Measurements from ENCODE around the gene KLHDC8A.
"Not testable (repeated sequence)": the region's sequence is repeated elsewhere in the genome, so short reads cannot be mapped to it uniquely, and the experiment has no call there.

The KLHDC8A gene, protein sequence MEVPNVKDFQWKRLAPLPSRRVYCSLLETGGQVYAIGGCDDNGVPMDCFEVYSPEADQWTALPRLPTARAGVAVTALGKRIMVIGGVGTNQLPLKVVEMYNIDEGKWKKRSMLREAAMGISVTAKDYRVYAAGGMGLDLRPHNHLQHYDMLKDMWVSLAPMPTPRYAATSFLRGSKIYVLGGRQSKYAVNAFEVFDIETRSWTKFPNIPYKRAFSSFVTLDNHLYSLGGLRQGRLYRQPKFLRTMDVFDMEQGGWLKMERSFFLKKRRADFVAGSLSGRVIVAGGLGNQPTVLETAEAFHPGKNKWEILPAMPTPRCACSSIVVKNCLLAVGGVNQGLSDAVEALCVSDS

GRCh38 chr1:205356440-205357139 is at the start of gene KLHDC8A:
KLHDC8A (minus strand) TSS chr1:205356922; CDS start chr1:205343604, 13,318 bp downstream.
- DNase-seq (ENCODE audit: low read depth, low spot score), result no peak

- DNase-seq (ENCODE audit: low read depth, low spot score), result not testable (repeated sequence)
These were observed 49.5 kb upstream of the KLHDC8A start for GRCh38 chr1:205406252-205406651.

- DNase-seq (ENCODE audit: low read depth, low spot score), result not testable (repeated sequence)
These were observed 47.8 kb upstream of the KLHDC8A start for GRCh38 chr1:205404484-205404883.

DNA sequence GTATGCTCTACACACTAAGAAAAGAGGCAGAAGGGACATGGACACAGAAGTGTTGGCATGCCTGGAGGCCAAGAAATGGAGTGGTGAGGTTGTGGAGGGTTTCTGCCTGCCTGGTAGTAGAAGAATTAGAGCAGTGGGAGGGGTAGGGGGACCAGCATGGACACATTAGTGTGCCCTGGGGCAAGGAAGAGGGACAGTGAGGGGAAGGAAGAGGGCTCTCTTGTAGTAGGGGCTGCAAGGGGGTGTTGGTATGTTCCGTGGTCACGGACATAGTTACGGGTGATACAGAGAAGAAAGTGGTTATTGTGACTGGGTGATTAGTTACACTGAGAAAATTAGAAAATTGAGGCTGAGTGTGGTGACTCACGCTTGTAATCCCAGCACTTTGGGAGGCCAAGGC is 41.9 kb upstream of the KLHDC8A start:
- no peak for DNase-seq (ENCODE audit: low read depth, low spot score)

DNA sequence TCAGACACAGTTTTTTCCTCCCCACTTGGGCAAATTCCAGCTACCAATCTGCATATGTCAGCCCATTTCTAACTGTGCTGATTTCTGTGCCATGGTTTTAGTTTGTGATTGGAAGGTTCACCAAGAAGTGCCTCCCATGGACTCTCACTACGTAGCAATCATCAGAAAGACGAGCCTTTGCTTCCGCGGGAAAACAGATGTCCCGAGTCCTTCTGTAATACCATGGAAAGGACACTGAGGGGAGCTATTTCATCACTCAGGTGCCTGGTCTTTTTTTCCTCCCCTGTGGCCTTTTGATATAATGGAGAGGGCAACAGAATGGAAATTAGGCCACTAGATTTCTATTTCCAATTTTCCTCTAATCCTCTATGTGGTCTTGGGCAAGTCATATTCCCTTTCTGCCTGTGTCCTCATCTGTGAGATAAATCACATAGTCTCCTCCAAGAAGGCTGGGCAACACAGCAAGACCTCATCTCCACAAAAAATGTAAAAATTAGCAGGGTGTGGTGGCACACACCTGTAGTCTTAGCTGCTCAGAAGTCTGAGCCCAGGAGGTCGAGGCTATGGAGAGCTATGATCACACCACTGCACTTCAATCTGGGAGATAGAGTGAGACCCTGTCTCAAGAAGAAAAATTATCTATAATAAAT is 40.4 kb upstream of the KLHDC8A start:
- peak; percentile 60 for DNase-seq (ENCODE audit: low read depth, low spot score)

GRCh38 chr1:205395616-205396015 is 38.9 kb upstream of the KLHDC8A start:
- DNase-seq (ENCODE audit: low read depth, low spot score), result no peak

GRCh38 chr1:205392650-205393049 is 35.9 kb upstream of the KLHDC8A start:
- no peak for DNase-seq (ENCODE audit: low read depth, low spot score)

DNA sequence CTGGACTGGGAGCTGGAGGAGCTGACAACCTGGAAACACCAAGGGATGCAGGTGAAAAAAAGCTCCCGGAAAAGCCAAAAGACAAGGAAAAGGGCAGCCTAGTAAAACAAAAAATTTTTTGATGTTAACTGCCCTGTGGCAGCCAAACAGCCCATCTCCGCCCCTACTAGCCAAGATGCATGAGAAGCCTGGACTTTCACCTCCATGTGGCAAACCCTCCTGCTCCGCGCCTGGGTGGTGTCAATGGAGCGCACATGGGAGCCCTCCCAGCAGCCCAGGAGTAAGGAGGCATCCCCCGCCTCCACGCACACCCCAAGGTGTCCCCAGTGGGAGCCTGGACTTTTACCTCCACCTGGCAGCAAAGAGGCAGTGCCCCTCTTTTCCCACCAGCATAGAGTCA is 34.7 kb upstream of the KLHDC8A start:
- DNase-seq (ENCODE audit: low read depth, low spot score), result no peak

DNA sequence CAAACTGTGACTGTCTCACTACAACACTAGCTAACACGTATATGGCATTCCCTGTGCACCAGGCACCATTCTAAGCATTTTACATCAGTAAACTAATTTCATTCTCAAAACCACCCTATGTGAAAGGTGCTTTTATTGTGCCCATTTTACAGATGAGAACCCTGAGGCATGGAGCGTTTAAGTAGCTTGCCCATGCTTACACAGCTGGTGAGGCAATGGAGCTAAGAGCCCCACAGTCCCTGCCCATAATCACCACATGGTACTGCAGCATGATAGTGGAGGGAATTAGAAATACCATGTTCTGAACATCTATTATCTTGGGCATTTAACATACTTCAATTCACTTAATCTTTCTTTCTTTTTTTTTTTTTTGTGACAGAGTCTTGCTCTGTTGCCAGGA is 31.1 kb upstream of the KLHDC8A start:
- no peak for DNase-seq (ENCODE audit: low read depth, low spot score)

DNA sequence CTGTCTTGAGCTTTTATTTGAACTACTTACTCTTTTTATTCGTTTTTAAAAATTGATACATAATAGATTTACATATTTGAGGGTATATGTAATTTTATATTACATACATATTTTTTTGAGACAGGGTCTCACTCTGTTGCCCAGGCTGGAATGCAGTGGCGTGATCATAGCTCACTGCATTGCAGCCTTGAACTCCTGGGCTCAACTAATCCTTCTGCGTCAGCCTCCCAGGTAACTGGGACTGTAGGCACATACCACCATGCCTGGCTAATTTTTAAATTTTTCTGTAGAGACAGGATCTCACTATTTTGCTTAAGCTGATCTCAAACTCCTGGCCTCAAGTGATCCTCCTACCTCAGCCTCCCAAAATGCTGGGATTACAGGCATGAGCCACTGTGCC is 26.3 kb upstream of the KLHDC8A start:
- DNase-seq (ENCODE audit: low read depth, low spot score), result not testable (repeated sequence)

DNA sequence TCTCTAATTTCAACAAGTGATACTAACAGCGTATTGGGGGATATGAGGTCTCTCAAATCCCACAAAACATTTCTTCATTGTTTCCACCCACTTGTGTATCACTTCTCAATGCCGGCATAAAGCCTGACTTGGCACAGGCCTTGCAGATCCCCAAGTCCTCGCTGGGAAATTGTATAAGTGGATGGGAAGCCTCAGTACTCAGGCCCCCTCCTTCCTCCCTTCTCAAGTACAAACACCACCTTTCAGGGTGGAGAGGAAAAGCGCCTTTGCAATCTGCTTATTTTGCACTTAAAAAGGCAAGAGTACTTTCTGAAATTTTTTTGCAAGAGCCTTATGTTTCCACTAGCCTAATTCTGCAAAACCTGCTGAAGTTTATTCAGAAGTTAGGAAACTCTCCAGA is 25.8 kb upstream of the KLHDC8A start:
- DNase-seq (ENCODE audit: low read depth, low spot score), result no peak

- no peak for DNase-seq (ENCODE audit: low read depth, low spot score)
These were observed 24.6 kb upstream of the KLHDC8A start for GRCh38 chr1:205381305-205381704.

- no peak for DNase-seq (ENCODE audit: low read depth, low spot score)
These were observed 24.2 kb upstream of the KLHDC8A start for GRCh38 chr1:205380882-205381281.

DNA sequence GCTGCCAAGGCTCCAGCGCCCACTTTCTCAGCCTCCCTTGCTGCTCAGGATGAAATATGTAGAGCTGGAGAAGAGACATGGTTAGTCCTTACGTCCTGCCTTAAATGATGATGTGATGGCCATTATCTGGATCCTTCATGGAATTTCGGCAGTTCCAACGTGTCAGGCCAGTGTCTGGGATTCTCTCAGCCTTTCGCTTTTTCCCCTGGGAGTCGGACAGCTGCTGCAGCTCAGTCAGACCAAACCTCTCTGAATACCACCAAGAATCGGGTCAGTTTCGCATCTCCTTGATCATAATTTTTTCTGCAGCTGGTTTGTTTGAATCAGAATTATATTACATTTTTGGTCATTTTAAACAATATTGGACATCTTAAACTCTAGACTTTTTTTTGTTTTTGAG is 22.3 kb upstream of the KLHDC8A start:
- no peak for DNase-seq (ENCODE audit: low read depth, low spot score)

DNA sequence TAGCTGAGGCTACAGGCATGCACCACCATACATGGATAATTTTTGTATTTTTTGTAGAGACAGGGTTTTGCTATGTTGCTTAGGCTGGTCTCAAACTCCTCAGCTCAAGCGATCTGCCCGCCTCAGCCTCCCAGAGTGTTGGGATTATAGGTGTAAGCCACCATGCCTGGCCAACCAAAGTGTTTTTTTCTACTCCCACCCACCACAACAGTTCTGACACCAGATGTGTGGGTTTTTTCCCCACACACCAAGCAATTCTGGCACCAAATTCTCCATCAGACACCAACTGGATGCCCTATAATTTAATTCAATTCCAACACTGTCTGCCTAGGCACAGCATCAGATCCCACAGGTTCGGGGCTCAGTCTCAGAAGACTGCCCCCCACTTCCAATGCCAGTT is 20.6 kb upstream of the KLHDC8A start:
- no peak for DNase-seq (ENCODE audit: low read depth, low spot score)

- DNase-seq (ENCODE audit: low read depth, low spot score), result no peak
These were observed 20.0 kb upstream of the KLHDC8A start for GRCh38 chr1:205376739-205377138.

GRCh38 chr1:205375835-205376545 is 19.3 kb upstream of the KLHDC8A start:
- peak; percentile 56 for DNase-seq (ENCODE audit: low read depth, low spot score)

- peak; percentile 80 for DNase-seq (ENCODE audit: low read depth, low spot score)
These were observed 17.7 kb upstream of the KLHDC8A start for GRCh38 chr1:205374210-205375078.

GRCh38 chr1:205373798-205374175 is 17.1 kb upstream of the KLHDC8A start:
- DNase-seq (ENCODE audit: low read depth, low spot score), result no peak

DNA sequence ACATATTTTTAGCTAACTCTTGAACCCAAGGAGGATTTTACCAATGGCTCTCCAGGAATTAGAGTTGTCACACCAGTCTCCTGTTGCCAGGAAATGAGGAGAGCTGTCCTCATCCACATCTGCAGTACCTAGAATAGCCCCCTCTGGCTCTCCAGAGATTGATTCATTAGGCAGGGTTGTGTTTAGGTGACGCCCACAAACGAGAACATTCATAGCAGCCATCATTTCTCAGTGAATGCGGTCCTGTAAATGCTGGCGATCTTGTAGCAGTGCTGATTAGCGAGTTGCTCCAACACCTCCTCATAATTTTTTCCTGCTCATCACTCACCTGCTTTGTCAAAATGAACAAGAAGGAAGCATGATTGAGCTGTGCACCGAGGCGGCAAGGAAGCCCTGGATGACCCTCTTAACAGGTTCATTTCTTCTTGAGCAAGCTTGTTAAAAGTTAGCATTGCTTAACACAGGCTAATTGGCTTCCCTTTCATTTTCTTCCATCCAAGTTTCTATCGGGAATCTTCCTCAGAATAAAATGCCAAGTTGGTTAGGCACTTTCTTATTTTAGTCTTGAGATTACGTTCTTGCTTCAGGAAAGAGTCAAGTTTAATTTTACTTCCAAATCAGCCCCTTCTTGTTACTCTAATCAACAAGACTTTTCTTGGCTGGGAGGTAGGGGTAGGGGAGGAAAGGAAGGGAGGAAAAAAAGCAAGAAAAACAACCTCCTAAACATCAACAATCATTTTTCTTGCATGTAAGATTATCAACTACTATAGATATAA is 16.5 kb upstream of the KLHDC8A start:
- DNase-seq (ENCODE audit: low read depth, low spot score), result no peak

Measured in astrocyte of the hippocampus (primary cell).